PC-3 (cell line): ENCODE measurements around the gene KLHL12. TPM values are rescaled to one million over a fixed set of nuclear protein-coding genes. Genes with fewer than 3 reads are reported as not detected.

Experiments used
- ATAC-seq: fragments of 200-7000 bp; cut with Tn5 transposase; 2 replicates; pipeline ENCODE4 v1.9.1; 2020; ENCODE audit warnings: mild to moderate bottlenecking, moderate library complexity
- BruUV-seq: library from RNA; stranded (reverse); fragments of 400-500 nt; replicated peaks from 2 replicates; lab custom pipeline; 2021; lab: Mats Ljungman, UMichigan
- CTCF ChIA-PET: fragments of 300-600 bp; sonication (Branson Sonifier 250); formaldehyde crosslinking; loops from one replicate; lab custom pipeline; 2022; ENCODE audit warnings: antibody characterized with exemption; lab: Charles Lee
- POLR2A ChIA-PET: fragments of 300-600 bp; sonication (Branson Sonifier 250); formaldehyde crosslinking; loops from one replicate; lab custom pipeline; 2022; ENCODE audit warnings: antibody characterized with exemption; ENCODE audit not compliant: unreplicated experiment; lab: Charles Lee
- DNase-seq: peaks from one replicate; pipeline ENCODE4 v3.0.0-alpha.2; 2015
- H2AFZ ChIP-seq: fragments of 300-600 bp; sonication (generic); 2 replicates; pipeline ENCODE4 v1.6.0; 2016; ENCODE audit warnings: antibody characterized with exemption, low read length
- H3F3A ChIP-seq: fragments of 300-600 bp; sonication (generic); one replicate; pipeline ENCODE4 v1.6.0; 2017; ENCODE audit warnings: antibody characterized with exemption, low read length, control low read depth, mild to moderate bottlenecking; ENCODE audit not compliant: unreplicated experiment
- H3K27ac ChIP-seq: fragments of 300-600 bp; sonication (generic); 2 replicates; pipeline ENCODE4 v1.5.1; 2016; ENCODE audit warnings: mild to moderate bottlenecking, low read length
- H3K27me3 ChIP-seq: fragments of 300-600 bp; sonication (generic); 2 replicates; pipeline ENCODE4 v1.6.1; 2016; ENCODE audit warnings: low read length, mixed read lengths
- H3K36me3 ChIP-seq: fragments of 300-600 bp; sonication (generic); 2 replicates; pipeline ENCODE4 v1.6.1; 2016; ENCODE audit warnings: low read depth, mixed run types, low read length, mixed read lengths
- H3K4me1 ChIP-seq: fragments of 300-600 bp; sonication (generic); 2 replicates; pipeline ENCODE4 v1.5.1; 2016; ENCODE audit warnings: low read length; ENCODE audit not compliant: insufficient read depth
- H3K4me2 ChIP-seq: fragments of 300-600 bp; sonication (generic); 2 replicates; pipeline ENCODE4 v1.6.0; 2016; ENCODE audit warnings: low read length
- H3K4me3 ChIP-seq: fragments of 300-600 bp; sonication (generic); 2 replicates; pipeline ENCODE4 v1.5.1; 2016; ENCODE audit warnings: mild to moderate bottlenecking, low read length, mixed read lengths
- H3K79me2 ChIP-seq: fragments of 300-600 bp; sonication (generic); 2 replicates; pipeline ENCODE4 v1.6.1; 2017; ENCODE audit warnings: low read length, mixed read lengths
- H3K9ac ChIP-seq: fragments of 300-600 bp; sonication (generic); 2 replicates; pipeline ENCODE4 v1.6.0; 2016; ENCODE audit warnings: mild to moderate bottlenecking, low read length
- H3K9me2 ChIP-seq: fragments of 300-600 bp; sonication (generic); replicated peaks from 2 replicates; pipeline ENCODE4 v1.6.1; 2016; ENCODE audit warnings: mixed run types, low read length, mixed read lengths
- H3K9me3 ChIP-seq: fragments of 300-600 bp; sonication (generic); 2 replicates; pipeline ENCODE4 v1.6.1; 2016; ENCODE audit warnings: low read length, mixed read lengths
- H4K20me1 ChIP-seq: fragments of 300-600 bp; sonication (generic); 2 replicates; pipeline ENCODE4 v1.6.1; 2016; ENCODE audit warnings: low read length, mixed read lengths
- EZH2 ChIP-seq: fragments of 300-600 bp; sonication (generic); IDR thresholded peaks from one replicate; pipeline ENCODE4 v1.6.1; 2017; ENCODE audit warnings: antibody characterized with exemption, mild to moderate bottlenecking, low read length; ENCODE audit not compliant: unreplicated experiment
- EZH2phosphoT487 ChIP-seq: fragments of 300-600 bp; sonication (generic); IDR thresholded peaks from 2 replicates; pipeline ENCODE4 v1.6.1; 2018; ENCODE audit warnings: mild to moderate bottlenecking, antibody characterized with exemption, low read length, borderline replicate concordance
- intact Hi-C: fragments of 100-400 bp; cut with micrococcal nuclease; formaldehyde crosslinking; loops from 2 replicates; pipeline ENCODE4 v1.9.0; 2023
- total RNA-seq: library from RNA; depleted of rRNA; stranded (reverse); fragments of >200 nt; gene quantifications from 2 replicates; pipeline ENCODE4 v1.2.3, GENCODE V29; 2014
- TF ChIP-seq, protein P1 (sequence below): fragments of 300-600 bp; sonication (generic); conservative IDR thresholded peaks from 2 replicates; pipeline ENCODE4 v1.5.1; 2017; ENCODE audit warnings: antibody characterized with exemption, low read depth, mild to moderate bottlenecking, low read length

KLHL12 gene
- total RNA-seq, 1 experiment from 2014 or later, result 25.2 TPM

DNA sequence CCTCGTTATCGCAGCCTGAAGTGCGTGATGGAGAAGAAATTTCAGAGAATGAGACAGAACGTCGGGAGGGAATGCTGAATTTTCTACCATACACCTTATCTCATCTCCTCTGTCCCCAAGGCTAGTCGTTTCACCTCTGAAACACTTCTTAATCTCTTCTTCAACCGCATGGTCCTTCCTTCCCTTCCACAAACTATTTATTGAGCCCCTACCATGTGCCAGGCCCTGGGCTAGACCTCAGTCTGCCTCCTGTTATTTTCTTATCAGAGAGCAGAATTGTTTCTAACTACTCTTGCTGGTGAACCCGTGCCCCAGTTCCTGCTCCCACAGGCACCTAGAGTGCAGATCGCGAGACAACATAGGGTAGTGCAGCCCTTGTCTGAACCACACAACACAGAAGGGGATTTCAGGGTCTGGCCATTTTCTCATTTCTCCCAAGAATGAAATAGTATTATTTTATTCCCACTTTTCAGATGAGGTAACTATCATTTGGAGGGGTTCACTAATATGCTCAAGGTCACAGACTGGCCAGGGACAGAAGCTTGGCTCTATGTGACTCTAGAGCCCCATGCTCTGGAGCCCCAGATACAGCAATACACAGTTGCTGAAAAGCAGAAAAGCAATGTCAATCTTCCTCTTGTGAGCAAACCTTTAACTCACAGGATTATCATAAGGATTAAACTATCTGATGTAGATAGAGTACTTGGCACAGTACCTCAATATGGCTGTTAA is 31.7 kb upstream of the KLHL12 start:
- peak overlapping the region; percentile 96 for H3K4me3 ChIP-seq
- H2AFZ ChIP-seq, result peak overlapping the region; percentile 66
- DNase-seq, result no peak
- peaks cover 44% of the 10 kb centered on the region for H3K4me1 ChIP-seq
- ATAC-seq, result no peak
- H3K79me2 ChIP-seq, result peaks cover 43% of the 10 kb centered on the region
- H3K9ac ChIP-seq, result peak overlapping the region; percentile 13; the same call in 1 of the 2 replicates
- TSS peak; percentile 94 for BruUV-seq
- TF ChIP-seq, protein P1, sequence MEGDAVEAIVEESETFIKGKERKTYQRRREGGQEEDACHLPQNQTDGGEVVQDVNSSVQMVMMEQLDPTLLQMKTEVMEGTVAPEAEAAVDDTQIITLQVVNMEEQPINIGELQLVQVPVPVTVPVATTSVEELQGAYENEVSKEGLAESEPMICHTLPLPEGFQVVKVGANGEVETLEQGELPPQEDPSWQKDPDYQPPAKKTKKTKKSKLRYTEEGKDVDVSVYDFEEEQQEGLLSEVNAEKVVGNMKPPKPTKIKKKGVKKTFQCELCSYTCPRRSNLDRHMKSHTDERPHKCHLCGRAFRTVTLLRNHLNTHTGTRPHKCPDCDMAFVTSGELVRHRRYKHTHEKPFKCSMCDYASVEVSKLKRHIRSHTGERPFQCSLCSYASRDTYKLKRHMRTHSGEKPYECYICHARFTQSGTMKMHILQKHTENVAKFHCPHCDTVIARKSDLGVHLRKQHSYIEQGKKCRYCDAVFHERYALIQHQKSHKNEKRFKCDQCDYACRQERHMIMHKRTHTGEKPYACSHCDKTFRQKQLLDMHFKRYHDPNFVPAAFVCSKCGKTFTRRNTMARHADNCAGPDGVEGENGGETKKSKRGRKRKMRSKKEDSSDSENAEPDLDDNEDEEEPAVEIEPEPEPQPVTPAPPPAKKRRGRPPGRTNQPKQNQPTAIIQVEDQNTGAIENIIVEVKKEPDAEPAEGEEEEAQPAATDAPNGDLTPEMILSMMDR, result no peak
- no peak for TF ChIP-seq EZH2phosphoT487
- TF ChIP-seq EZH2, result no peak
- H3F3A ChIP-seq, result peaks cover 12% of the 10 kb centered on the region
- peaks cover 15% of the 10 kb centered on the region; the same call in 1 of the 2 replicates for H3K36me3 ChIP-seq
- ChIA-PET POLR2A (interaction anchor here (0.6 kb wide), 1 partner anchor 555 kb away, joined by 3 read pairs; no protein-coding TSS in a partner anchor), CTCF (interaction anchor here (0.6 kb wide), 1 partner anchor 41 kb away, joined by 3 read pairs; no protein-coding TSS in a partner anchor)
- peak overlapping the region; percentile 21 for H3K27ac ChIP-seq
- no peaks in the 10 kb centered on the region for H3K9me2 ChIP-seq
- intact Hi-C loops, result loop anchor here (1.0 kb wide), 1 partner anchor 11 kb away; no protein-coding TSS in a partner anchor
- peak overlapping the region; percentile 91 for H3K4me2 ChIP-seq
- no peaks in the 10 kb centered on the region for H3K9me3 ChIP-seq
- H4K20me1 ChIP-seq, result 0 out of 2 replicates have a peak, but pooled peaks cover 16% of the 10 kb centered on the region
- no peaks in the 10 kb centered on the region for H3K27me3 ChIP-seq

DNA sequence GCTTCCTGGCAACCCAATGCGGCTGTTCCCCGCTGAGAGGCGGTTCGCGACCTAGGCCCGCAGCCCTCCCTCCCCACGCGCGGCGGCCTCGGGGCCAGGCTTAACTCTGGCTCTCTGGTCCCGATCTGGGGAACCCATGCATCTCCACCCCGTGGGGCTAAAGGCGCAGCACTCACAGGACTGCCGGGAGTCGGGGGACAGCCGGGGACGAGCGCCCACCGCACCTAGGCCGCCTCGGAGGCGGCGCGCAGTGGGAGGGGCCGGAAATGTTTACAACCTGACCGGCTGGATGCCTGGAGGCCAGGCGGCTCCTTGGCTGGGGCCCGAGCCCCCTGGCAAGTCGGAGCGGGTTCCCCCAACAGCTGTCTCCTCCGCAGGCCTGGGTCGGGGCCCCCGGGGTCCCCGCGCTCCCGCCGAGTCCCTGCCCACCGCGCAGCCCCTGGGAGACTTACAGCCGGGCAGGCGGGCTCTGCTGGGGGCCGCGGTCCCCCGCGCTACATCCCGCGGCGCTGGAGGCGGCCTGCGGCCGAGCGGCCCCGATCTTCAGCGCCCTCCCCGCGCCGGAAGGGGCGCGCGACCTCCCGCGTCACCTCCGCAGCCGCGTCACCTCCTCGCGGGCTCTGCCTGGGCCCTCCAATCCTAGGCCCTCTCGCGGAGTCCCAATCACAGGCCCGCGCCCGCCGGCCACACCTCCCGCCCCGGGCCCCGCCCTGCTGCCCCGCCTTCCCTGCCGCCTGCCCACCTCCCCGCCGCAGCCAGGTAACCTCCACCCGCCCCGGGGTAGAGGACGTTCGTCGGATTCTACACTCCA is 30.9 kb upstream of the KLHL12 start, which contains the start of gene ADIPOR1:
ADIPOR1 (minus strand) TSS at position 580 of the 811 bp plus-strand sequence. CDS start 7,242 bp downstream, outside the sequence.
- peaks cover 10% of the 10 kb centered on the region; the same call in 1 of the 2 replicates for H3K36me3 ChIP-seq
- H3K4me1 ChIP-seq, result peaks cover 52% of the 10 kb centered on the region
- intact Hi-C loops, result no loop called here
- peaks cover 51% of the 10 kb centered on the region for H3K79me2 ChIP-seq
- TF ChIP-seq, protein P1, result no peak
- no peak for TF ChIP-seq EZH2phosphoT487
- TF ChIP-seq EZH2, result no peak
- H3K4me3 ChIP-seq, result peak within 1 kb of the TSS; percentile 96
- H4K20me1 ChIP-seq, result 0 out of 2 replicates have a peak, but pooled peaks cover 24% of the 10 kb centered on the region
- ChIA-PET CTCF (no interaction called here), POLR2A (no interaction called here)
- H2AFZ ChIP-seq, result peak within 1 kb of the TSS; percentile 66
- no peaks in the 10 kb centered on the region for H3K27me3 ChIP-seq
- peak; percentile 91 for ATAC-seq
- H3K27ac ChIP-seq, result peak within 1 kb of the TSS; percentile 28
- DNase-seq, result peak; percentile 95
- H3F3A ChIP-seq, result peaks cover 12% of the 10 kb centered on the region
- BruUV-seq, result no TSS peak
- H3K9ac ChIP-seq, result peak within 1 kb of the TSS; percentile 94
- H3K9me3 ChIP-seq, result no peaks in the 10 kb centered on the region
- no peaks in the 10 kb centered on the region for H3K9me2 ChIP-seq
- H3K4me2 ChIP-seq, result peak within 1 kb of the TSS; percentile 91
